A673 (cell line): Measurements from ENCODE around the gene PIM3.

Source experiments
- EZH2 ChIP-seq: fragments of 200-600 bp; sonication (generic); IDR thresholded peaks from 2 replicates; pipeline ENCODE4 v1.6.1; 2017; ENCODE audit warnings: borderline replicate concordance, low read depth, mild to moderate bottlenecking, mixed read lengths, antibody characterized with exemption, low read length; ENCODE audit not compliant: poor library complexity, severe bottlenecking
- TF ChIP-seq, protein P1 (sequence below): fragments of 300-800, 200-600 bp; sonication (generic); conservative IDR thresholded peaks from 2 replicates; pipeline ENCODE4 v1.5.1; 2017; ENCODE audit warnings: low read depth, mild to moderate bottlenecking, antibody characterized with exemption, low read length, moderate library complexity, mixed read lengths

- TF ChIP-seq, protein P1, sequence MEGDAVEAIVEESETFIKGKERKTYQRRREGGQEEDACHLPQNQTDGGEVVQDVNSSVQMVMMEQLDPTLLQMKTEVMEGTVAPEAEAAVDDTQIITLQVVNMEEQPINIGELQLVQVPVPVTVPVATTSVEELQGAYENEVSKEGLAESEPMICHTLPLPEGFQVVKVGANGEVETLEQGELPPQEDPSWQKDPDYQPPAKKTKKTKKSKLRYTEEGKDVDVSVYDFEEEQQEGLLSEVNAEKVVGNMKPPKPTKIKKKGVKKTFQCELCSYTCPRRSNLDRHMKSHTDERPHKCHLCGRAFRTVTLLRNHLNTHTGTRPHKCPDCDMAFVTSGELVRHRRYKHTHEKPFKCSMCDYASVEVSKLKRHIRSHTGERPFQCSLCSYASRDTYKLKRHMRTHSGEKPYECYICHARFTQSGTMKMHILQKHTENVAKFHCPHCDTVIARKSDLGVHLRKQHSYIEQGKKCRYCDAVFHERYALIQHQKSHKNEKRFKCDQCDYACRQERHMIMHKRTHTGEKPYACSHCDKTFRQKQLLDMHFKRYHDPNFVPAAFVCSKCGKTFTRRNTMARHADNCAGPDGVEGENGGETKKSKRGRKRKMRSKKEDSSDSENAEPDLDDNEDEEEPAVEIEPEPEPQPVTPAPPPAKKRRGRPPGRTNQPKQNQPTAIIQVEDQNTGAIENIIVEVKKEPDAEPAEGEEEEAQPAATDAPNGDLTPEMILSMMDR, result no peak
- no peak for TF ChIP-seq EZH2
These were observed at the start of gene PIM3 for GRCh38 chr22:49960159-49961004.
